Liver (tissue), 3 donors: ENCODE data around the gene CAMSAP1.

Experiments
- EGR1 ChIP-seq, 2 donors: IDR thresholded peaks; 2 replicates each; pipeline ENCODE4 v1.6.1; 2016 to 2018; ENCODE audit warnings: antibody characterized with exemption in 2 of 2, low read depth in 2 of 2
- FOXA1 ChIP-seq: IDR thresholded peaks from 2 replicates; pipeline ENCODE4 v1.6.1; 2016; ENCODE audit warnings: antibody characterized with exemption
- FOXA2 ChIP-seq: IDR thresholded peaks from 2 replicates; pipeline ENCODE4 v1.6.1; 2016; ENCODE audit warnings: antibody characterized with exemption
- HNF4G ChIP-seq: IDR thresholded peaks from 2 replicates; pipeline ENCODE4 v1.6.1; 2016; ENCODE audit warnings: antibody characterized with exemption
- JUND ChIP-seq, 2 donors: IDR thresholded peaks; 2 replicates each; pipeline ENCODE4 v1.6.1; 2016; ENCODE audit warnings: antibody characterized with exemption in 2 of 2
- RAD21 ChIP-seq, 2 donors: IDR thresholded peaks; 2 replicates each; pipeline ENCODE4 v1.6.1; 2016; ENCODE audit warnings: antibody characterized with exemption in 2 of 2, mild to moderate bottlenecking in 2 of 2
- RXRA ChIP-seq, 2 donors: IDR thresholded peaks; 2 replicates each; pipeline ENCODE4 v1.6.1; 2017 to 2018; ENCODE audit warnings: antibody characterized with exemption in 2 of 2, mild to moderate bottlenecking in 1 of 2
- TAF1 ChIP-seq: conservative IDR thresholded peaks from 2 replicates; pipeline ENCODE4 v1.6.1; 2016; ENCODE audit warnings: antibody characterized with exemption, mild to moderate bottlenecking
- TF ChIP-seq, protein P1 (sequence below): fragments of 150-350 bp; IDR thresholded peaks from 2 replicates; pipeline ENCODE4 v1.5.1; 2017; ENCODE audit warnings: improper control_type of control experiment, low read depth, low read length; ENCODE audit not compliant: missing input control
- TF ChIP-seq, protein P2 (sequence below): IDR thresholded peaks from 2 replicates; pipeline ENCODE4 v1.6.1; 2016; ENCODE audit warnings: antibody characterized with exemption, mild to moderate bottlenecking
- TF ChIP-seq, protein P3 (sequence below): IDR thresholded peaks from 2 replicates; pipeline ENCODE4 v1.6.1; 2016; ENCODE audit warnings: antibody characterized with exemption
- donor health status: healthy.
- donor health status: healthy.

DNA sequence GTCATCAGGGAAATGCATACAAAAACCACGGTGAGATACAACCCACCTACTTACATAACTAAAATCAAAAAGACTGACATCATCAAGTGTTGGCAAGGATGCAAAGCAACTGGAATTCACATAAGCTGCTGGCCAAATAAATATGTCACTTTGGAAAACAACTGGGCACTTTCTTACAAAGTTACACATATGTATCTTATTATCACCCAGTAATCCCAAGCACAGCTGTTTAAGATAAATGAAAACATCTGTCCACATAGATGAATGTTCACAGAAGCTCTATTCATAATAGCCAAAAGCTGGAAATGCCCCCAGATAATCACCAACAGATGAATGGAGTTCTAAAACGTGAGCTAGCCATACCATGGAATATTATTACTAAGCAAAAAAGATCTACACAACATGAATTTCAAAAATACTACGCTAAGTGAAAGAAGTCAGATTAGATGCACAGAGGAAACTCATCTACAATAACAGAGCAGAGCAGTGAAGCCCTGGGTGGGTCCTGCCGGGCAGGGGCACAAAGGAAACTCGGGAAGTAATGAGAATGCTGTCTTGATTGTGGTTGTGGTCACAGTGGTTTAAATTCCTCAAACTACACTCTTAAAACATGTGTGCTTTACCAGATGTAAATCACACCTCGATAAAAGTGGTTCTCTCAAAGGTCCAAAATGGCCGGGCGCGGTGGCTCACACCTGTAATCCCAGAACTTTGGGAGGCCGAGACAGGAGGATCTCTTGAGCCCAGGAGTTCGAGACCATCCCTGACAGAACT is 8.5 kb downstream of the CAMSAP1 start:
- TF ChIP-seq RXRA (IDR thresholded peaks at IDR 0.05) = no peak
- TF ChIP-seq, protein P1, sequence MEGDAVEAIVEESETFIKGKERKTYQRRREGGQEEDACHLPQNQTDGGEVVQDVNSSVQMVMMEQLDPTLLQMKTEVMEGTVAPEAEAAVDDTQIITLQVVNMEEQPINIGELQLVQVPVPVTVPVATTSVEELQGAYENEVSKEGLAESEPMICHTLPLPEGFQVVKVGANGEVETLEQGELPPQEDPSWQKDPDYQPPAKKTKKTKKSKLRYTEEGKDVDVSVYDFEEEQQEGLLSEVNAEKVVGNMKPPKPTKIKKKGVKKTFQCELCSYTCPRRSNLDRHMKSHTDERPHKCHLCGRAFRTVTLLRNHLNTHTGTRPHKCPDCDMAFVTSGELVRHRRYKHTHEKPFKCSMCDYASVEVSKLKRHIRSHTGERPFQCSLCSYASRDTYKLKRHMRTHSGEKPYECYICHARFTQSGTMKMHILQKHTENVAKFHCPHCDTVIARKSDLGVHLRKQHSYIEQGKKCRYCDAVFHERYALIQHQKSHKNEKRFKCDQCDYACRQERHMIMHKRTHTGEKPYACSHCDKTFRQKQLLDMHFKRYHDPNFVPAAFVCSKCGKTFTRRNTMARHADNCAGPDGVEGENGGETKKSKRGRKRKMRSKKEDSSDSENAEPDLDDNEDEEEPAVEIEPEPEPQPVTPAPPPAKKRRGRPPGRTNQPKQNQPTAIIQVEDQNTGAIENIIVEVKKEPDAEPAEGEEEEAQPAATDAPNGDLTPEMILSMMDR = no peak
- TF ChIP-seq JUND (IDR thresholded peaks at IDR 0.05) = no peak
- TF ChIP-seq FOXA2 = no peak
- TF ChIP-seq EGR1 (IDR thresholded peaks at IDR 0.05; ENCODE audit: low read depth in 2 of 2) = no peak
- TF ChIP-seq, protein P2, sequence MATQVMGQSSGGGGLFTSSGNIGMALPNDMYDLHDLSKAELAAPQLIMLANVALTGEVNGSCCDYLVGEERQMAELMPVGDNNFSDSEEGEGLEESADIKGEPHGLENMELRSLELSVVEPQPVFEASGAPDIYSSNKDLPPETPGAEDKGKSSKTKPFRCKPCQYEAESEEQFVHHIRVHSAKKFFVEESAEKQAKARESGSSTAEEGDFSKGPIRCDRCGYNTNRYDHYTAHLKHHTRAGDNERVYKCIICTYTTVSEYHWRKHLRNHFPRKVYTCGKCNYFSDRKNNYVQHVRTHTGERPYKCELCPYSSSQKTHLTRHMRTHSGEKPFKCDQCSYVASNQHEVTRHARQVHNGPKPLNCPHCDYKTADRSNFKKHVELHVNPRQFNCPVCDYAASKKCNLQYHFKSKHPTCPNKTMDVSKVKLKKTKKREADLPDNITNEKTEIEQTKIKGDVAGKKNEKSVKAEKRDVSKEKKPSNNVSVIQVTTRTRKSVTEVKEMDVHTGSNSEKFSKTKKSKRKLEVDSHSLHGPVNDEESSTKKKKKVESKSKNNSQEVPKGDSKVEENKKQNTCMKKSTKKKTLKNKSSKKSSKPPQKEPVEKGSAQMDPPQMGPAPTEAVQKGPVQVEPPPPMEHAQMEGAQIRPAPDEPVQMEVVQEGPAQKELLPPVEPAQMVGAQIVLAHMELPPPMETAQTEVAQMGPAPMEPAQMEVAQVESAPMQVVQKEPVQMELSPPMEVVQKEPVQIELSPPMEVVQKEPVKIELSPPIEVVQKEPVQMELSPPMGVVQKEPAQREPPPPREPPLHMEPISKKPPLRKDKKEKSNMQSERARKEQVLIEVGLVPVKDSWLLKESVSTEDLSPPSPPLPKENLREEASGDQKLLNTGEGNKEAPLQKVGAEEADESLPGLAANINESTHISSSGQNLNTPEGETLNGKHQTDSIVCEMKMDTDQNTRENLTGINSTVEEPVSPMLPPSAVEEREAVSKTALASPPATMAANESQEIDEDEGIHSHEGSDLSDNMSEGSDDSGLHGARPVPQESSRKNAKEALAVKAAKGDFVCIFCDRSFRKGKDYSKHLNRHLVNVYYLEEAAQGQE = no peak
- no peak for TF ChIP-seq TAF1
- no peak for TF ChIP-seq HNF4G
- TF ChIP-seq FOXA1 = no peak
- TF ChIP-seq, protein P3, sequence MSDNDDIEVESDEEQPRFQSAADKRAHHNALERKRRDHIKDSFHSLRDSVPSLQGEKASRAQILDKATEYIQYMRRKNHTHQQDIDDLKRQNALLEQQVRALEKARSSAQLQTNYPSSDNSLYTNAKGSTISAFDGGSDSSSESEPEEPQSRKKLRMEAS = no peak
- no peak for TF ChIP-seq RAD21 (IDR thresholded peaks at IDR 0.05)
